ENCODE results near the gene IFI6. TPM values are rescaled to one million over a fixed set of nuclear protein-coding genes. Genes with fewer than 3 reads are reported as not detected.
"Not testable (repeated sequence)": the region's sequence is repeated elsewhere in the genome, so short reads cannot be mapped to it uniquely, and the experiment has no call there.

The IFI6 gene
- total and polyA plus RNA-seq, 2 of the 13 experiments (the other 11 are each of a cell fraction or from before 2014, with no cell fraction given): 12.9 to 13.2 TPM

DNA sequence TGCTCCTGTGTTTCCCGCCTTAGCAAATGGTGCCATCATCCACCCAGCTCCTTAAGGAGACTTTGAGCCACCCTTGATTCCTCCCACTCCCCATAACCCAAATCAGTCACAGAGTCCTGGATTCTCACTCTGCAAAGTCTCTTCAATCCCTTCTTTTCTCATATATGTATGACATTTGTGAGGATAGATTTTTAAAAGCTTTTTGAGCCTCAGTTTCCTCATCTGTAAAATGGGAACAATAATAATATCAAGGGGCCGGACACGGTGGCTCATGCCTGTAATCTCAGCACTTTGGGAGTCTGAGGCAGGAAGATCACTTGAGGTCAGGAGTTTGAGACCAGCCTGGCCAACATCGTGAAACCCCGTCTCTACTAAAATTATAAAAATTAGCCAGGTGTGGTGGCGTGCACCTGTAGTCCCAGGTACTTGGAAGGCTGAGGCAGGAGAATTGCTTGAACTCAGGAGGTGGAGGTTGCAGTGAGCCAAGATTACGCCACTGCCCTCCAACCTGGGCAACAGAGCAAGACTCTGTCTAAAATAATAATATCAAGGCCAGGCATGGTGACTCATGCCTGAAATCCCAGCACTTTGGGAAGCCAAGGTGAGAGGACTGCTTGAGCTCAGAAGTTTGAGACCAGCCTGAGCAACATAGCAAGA is 52.1 kb downstream of the IFI6 start:
- H3K9me3 ChIP-seq (ENCODE audit: low read length); H3K27me3 ChIP-seq (ENCODE audit: control insufficient read depth in 1 of 2, insufficient read depth in 2 of 2, low read length in 2 of 2); H4K20me1 ChIP-seq (ENCODE audit: insufficient read depth, low read length); intact Hi-C loops (cut with micrococcal nuclease; ENCODE audit: unreplicated experiment); H3K9ac ChIP-seq (ENCODE audit: insufficient read depth, low read depth, low read length); CTCF ChIA-PET (ENCODE audit: low intra/inter-chr PET ratio, low total read pairs); H3K36me3 ChIP-seq (replicated peaks in 1 of 2; ENCODE audit: control insufficient read depth in 1 of 2, insufficient read depth in 2 of 2, low read length in 2 of 2); FAIRE-seq; H3K4me3 ChIP-seq (replicated peaks in 1 of 3; ENCODE audit: insufficient read depth in 1 of 3, low read depth in 2 of 3, low read length in 3 of 3); H2AFZ ChIP-seq (ENCODE audit: low read length); H3K79me2 ChIP-seq (ENCODE audit: insufficient read depth, low read length); BruUV-seq (replicated peaks); H3K4me2 ChIP-seq (ENCODE audit: low read depth, low read length); DNase-seq (ENCODE audit: low spot score); H3K27ac ChIP-seq (ENCODE audit: extremely low read length, insufficient read depth, low read length); ATAC-seq; POLR2A ChIA-PET: not testable (repeated sequence)
- WGBS (ENCODE audit: low lambda C conversion rate): 82% methylated on average over 7 of the region's 7 CpGs
- peaks cover 40% of the 10 kb centered on the region for H3K4me1 ChIP-seq (ENCODE audit: insufficient read depth, low read length)
- in situ Hi-C loops (cut with HindIII; ENCODE audit: extremely low pct_ligation_motif_present, low pct_unique_long_range_greater_than_20kb): loop anchor here (5.0 kb wide), 1 partner anchor 37 kb away; no protein-coding TSS in a partner anchor
- TF ChIP-seq ZNF121 (CRISPR knock-in tag; IDR thresholded peaks at IDR 0.05) (peak; percentile 54; the same call in 1 of the 2 replicates), FOSL2 (CRISPR knock-in tag; IDR thresholded peaks at IDR 0.05) (peak; percentile 41; the same call in 1 of the 2 replicates), ZNF629 (CRISPR knock-in tag; conservative IDR thresholded peaks at IDR 0.05) (peak; percentile 55), CHD4 (IDR thresholded peaks at IDR 0.05; ENCODE audit: borderline replicate concordance, low read length) (peak; percentile 44; the same call in 1 of the 2 replicates)

DNA sequence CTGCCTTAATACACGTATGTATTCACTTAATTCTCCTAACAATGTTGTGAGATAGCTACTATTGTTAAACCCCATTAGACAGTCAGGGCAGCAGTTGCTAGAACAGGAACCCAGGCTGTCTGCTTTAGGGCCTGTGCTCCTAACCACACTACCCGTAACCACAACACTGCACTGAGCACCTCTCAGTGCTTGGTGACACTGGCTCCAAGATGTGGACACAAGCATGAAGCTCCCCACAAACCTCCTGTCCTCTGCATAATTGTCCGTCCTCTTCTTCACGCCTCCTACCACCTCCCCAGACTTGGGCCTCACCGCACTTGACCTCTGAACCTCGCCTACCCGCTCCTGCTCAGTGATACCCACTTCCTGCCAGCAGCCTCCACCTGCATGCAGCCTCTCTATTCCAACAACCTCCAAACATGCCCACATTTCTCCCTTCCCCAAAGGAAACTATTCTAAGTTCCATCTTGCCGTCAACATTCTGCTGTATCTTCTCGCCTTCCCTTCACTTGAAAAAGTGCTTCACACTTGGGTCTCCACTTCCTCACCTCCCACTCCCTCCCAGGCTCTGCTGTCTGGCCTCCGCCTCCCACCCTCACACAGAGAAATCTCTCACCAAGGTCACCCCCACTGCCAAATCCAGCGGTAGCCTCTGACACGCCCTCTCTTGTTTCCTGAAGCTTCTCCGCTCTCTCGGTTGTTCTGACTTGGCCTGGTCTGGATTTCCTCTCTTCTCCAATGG is 53.5 kb downstream of the IFI6 start:
- H3K4me1 ChIP-seq (ENCODE audit: insufficient read depth, low read length): peaks cover 40% of the 10 kb centered on the region
- ATAC-seq (no peak), FAIRE-seq (no peak), DNase-seq (ENCODE audit: low spot score) (no peak)
- in situ Hi-C loops (cut with HindIII; ENCODE audit: extremely low pct_ligation_motif_present, low pct_unique_long_range_greater_than_20kb): loop anchor here (5.0 kb wide), 1 partner anchor 39 kb away; no protein-coding TSS in a partner anchor
- H3K27me3 ChIP-seq (ENCODE audit: control insufficient read depth in 1 of 2, insufficient read depth in 2 of 2, low read length in 2 of 2): peaks cover 0 to 18% of the 10 kb centered on the region in 2 experiments; a peak in 3 of 5 replicates
- H3K36me3 ChIP-seq (replicated peaks in 1 of 2; ENCODE audit: control insufficient read depth in 1 of 2, insufficient read depth in 2 of 2, low read length in 2 of 2): no peaks in the 10 kb centered on the region
- TF ChIP-seq ZMAT3 (CRISPR knock-in tag; conservative IDR thresholded peaks at IDR 0.05): no peak
- TF ChIP-seq, protein P1, sequence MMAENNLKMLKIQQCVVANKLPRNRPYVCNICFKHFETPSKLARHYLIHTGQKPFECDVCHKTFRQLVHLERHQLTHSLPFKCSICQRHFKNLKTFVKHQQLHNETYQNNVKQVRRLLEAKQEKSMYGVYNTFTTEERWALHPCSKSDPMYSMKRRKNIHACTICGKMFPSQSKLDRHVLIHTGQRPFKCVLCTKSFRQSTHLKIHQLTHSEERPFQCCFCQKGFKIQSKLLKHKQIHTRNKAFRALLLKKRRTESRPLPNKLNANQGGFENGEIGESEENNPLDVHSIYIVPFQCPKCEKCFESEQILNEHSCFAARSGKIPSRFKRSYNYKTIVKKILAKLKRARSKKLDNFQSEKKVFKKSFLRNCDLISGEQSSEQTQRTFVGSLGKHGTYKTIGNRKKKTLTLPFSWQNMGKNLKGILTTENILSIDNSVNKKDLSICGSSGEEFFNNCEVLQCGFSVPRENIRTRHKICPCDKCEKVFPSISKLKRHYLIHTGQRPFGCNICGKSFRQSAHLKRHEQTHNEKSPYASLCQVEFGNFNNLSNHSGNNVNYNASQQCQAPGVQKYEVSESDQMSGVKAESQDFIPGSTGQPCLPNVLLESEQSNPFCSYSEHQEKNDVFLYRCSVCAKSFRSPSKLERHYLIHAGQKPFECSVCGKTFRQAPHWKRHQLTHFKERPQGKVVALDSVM (CRISPR knock-in tag; IDR thresholded peaks at IDR 0.05): peak; percentile 93
- TF ChIP-seq NR2F1 (CRISPR knock-in tag; IDR thresholded peaks at IDR 0.05): 0 out of 4 replicates have a peak, but pooled peaks of 1 of the 2 experiments have one; percentile 14
- TF ChIP-seq NR2F6 (IDR thresholded peaks at IDR 0.05): 0 out of 2 replicates have a peak, but pooled peaks have one; percentile 14
- peak; percentile 43; the same call in 1 of the 2 replicates for TF ChIP-seq NR2F6 (CRISPR knock-in tag; IDR thresholded peaks at IDR 0.05)
- TF ChIP-seq, protein P2, sequence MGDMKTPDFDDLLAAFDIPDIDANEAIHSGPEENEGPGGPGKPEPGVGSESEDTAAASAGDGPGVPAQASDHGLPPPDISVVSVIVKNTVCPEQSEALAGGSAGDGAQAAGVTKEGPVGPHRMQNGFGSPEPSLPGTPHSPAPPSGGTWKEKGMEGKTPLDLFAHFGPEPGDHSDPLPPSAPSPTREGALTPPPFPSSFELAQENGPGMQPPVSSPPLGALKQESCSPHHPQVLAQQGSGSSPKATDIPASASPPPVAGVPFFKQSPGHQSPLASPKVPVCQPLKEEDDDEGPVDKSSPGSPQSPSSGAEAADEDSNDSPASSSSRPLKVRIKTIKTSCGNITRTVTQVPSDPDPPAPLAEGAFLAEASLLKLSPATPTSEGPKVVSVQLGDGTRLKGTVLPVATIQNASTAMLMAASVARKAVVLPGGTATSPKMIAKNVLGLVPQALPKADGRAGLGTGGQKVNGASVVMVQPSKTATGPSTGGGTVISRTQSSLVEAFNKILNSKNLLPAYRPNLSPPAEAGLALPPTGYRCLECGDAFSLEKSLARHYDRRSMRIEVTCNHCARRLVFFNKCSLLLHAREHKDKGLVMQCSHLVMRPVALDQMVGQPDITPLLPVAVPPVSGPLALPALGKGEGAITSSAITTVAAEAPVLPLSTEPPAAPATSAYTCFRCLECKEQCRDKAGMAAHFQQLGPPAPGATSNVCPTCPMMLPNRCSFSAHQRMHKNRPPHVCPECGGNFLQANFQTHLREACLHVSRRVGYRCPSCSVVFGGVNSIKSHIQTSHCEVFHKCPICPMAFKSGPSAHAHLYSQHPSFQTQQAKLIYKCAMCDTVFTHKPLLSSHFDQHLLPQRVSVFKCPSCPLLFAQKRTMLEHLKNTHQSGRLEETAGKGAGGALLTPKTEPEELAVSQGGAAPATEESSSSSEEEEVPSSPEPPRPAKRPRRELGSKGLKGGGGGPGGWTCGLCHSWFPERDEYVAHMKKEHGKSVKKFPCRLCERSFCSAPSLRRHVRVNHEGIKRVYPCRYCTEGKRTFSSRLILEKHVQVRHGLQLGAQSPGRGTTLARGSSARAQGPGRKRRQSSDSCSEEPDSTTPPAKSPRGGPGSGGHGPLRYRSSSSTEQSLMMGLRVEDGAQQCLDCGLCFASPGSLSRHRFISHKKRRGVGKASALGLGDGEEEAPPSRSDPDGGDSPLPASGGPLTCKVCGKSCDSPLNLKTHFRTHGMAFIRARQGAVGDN (CRISPR knock-in tag; IDR thresholded peaks at IDR 0.05): peak; percentile 29; the same call in 1 of the 2 replicates
- no peaks in the 10 kb centered on the region for H4K20me1 ChIP-seq (ENCODE audit: insufficient read depth, low read length)
- no peak overlapping the region for H3K9ac ChIP-seq (ENCODE audit: insufficient read depth, low read depth, low read length)
- H2AFZ ChIP-seq (ENCODE audit: low read length): no peak overlapping the region
- intact Hi-C loops (cut with micrococcal nuclease; ENCODE audit: unreplicated experiment): no loop called here
- H3K4me2 ChIP-seq (ENCODE audit: low read depth, low read length): peak overlapping the region; percentile 37; the same call in 1 of the 2 replicates
- no peak overlapping the region for H3K4me3 ChIP-seq (replicated peaks in 1 of 3; ENCODE audit: insufficient read depth in 1 of 3, low read depth in 2 of 3, low read length in 3 of 3)
- no peak overlapping the region for H3K27ac ChIP-seq (ENCODE audit: extremely low read length, insufficient read depth, low read length)
- POLR2A ChIA-PET: interaction anchor here (1.2 to 1.6 kb wide), 2 partner anchors 11 to 22 kb away, joined by 3 to 7 read pairs; no protein-coding TSS in a partner anchor
- no TSS peak for BruUV-seq (replicated peaks)
- no peaks in the 10 kb centered on the region for H3K9me3 ChIP-seq (ENCODE audit: low read length)
- no peaks in the 10 kb centered on the region for H3K79me2 ChIP-seq (ENCODE audit: insufficient read depth, low read length)
- CTCF ChIA-PET (ENCODE audit: low intra/inter-chr PET ratio, low total read pairs): no interaction called here
- 25% methylated on average over 13 of the region's 14 CpGs for WGBS (ENCODE audit: low lambda C conversion rate)
